Effector memory CD4-positive, alpha-beta T cell (primary cell): ENCODE data around the gene SRRM1.

ENCODE experiments used
- DNase-seq, 3 donors: peaks; one replicate each; pipeline ENCODE4 v3.0.0-alpha.2; 2020
- H3K27ac ChIP-seq: 2 replicates; pipeline ENCODE4 v1.7.0; 2013; ENCODE audit warnings: mild to moderate bottlenecking, low read length, moderate library complexity; ENCODE audit not compliant: insufficient read depth, poor library complexity, severe bottlenecking
- H3K27me3 ChIP-seq: replicated peaks from 2 replicates; pipeline ENCODE4 v1.7.0; 2013; ENCODE audit warnings: mild to moderate bottlenecking, low read length; ENCODE audit not compliant: insufficient read depth, control insufficient read depth, poor library complexity, severe bottlenecking
- H3K36me3 ChIP-seq: 2 replicates; pipeline ENCODE4 v1.7.0; 2013; ENCODE audit warnings: mild to moderate bottlenecking, low read length, moderate library complexity; ENCODE audit not compliant: control insufficient read depth, insufficient read depth
- H3K4me1 ChIP-seq: 2 replicates; pipeline ENCODE4 v1.7.0; 2013; ENCODE audit warnings: low read length, mild to moderate bottlenecking; ENCODE audit not compliant: control insufficient read depth, insufficient read depth, poor library complexity, severe bottlenecking
- H3K4me3 ChIP-seq: 2 replicates; pipeline ENCODE4 v1.7.0; 2013; ENCODE audit warnings: low read length, low read depth, mild to moderate bottlenecking; ENCODE audit not compliant: insufficient read depth, poor library complexity, severe bottlenecking
- H3K9me3 ChIP-seq: 2 replicates; pipeline ENCODE4 v1.7.0; 2013; ENCODE audit warnings: mild to moderate bottlenecking, low read length, moderate library complexity; ENCODE audit not compliant: control insufficient read depth

Gene SRRM1

DNA sequence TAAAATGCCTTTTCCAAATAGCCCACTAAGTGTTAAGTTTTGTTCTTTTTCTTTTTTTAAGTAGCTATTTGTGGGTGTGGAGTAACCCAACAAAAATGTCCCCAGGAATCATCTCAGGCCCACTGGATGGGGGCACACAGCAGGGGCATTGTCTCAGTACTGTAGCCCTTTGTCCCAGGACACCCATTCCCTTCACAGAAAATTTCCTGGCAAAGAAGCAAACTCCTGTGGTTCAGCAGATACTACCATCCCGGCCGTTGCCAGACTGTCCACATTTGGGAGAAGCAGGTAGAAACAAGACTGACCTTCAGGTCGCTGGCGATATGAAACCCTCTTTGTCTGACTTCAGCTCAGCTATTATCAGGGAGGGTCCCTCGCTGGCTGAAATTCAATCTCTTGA is 23.7 kb upstream of the SRRM1 start:
- H3K36me3 ChIP-seq = no peaks in the 10 kb centered on the region
- H3K4me1 ChIP-seq = no peaks in the 10 kb centered on the region
- no peak overlapping the region for H3K4me3 ChIP-seq
- no peaks in the 10 kb centered on the region for H3K27me3 ChIP-seq
- no peak for DNase-seq
- H3K27ac ChIP-seq = no peak overlapping the region
- H3K9me3 ChIP-seq = no peaks in the 10 kb centered on the region

DNA sequence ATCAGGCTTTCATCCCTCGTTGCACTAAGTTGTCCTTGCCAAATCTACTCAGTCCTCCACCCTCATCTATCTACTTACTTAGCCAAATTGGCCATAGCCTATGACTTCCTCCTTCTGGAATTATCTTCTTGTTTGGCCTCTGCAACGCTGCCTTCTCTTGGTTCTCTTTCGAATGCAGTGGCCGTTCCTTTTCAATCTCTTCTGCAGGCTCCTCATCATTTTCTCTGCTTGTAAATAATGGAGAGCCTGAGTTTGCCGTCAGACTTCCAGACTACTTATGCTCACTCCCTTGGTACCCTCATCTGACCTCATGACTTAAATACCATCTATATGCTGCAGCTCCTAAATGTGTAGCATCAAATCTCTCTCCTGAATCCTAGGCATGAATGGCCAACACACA is 22.4 kb upstream of the SRRM1 start:
- H3K9me3 ChIP-seq = no peaks in the 10 kb centered on the region
- no peak overlapping the region for H3K4me3 ChIP-seq
- no peak overlapping the region for H3K27ac ChIP-seq
- no peak for DNase-seq
- H3K27me3 ChIP-seq = no peaks in the 10 kb centered on the region
- H3K36me3 ChIP-seq = no peaks in the 10 kb centered on the region
- no peaks in the 10 kb centered on the region for H3K4me1 ChIP-seq

DNA sequence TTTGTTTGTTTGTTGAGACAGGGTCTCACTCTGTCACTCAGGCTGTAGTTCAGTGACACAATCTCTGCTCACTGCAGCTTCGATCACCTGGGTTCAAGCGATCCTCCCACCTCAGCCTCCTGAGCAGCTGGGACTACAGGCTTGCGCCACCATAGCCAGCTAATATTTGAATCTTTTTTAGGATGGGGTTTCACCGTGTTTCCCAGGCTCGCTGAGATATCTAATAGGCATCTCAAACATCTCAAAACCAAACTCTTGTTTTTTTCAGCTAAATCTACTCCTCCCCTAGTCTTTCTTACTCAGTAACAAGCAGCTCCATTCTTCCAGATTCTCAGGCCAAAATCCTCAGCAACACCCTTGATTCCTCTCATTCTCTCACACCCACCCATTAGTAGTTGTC is 22.0 kb upstream of the SRRM1 start:
- no peaks in the 10 kb centered on the region for H3K36me3 ChIP-seq
- no peak overlapping the region for H3K4me3 ChIP-seq
- DNase-seq = no peak
- no peaks in the 10 kb centered on the region for H3K27me3 ChIP-seq
- no peaks in the 10 kb centered on the region for H3K9me3 ChIP-seq
- H3K4me1 ChIP-seq = no peaks in the 10 kb centered on the region
- no peak overlapping the region for H3K27ac ChIP-seq

DNA sequence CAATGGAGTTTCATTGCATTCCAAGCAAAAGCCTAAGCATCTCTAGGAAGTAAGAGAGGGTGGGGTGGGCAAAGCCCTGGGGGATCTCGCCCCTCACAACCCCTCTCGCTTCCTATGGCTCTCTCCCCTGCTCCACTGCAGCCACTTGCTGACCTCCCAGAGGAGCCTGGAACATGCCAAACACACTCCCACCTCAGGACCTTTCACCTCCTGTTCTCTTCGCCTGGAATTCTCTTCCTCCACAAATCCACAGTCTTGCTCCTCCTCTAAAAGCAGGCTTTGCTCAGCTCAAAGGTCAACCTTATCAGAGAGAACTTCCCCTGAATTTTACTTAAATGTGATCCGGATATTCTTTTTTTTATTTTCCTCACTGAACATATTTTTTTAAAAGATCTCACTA is 20.9 kb upstream of the SRRM1 start:
- no peaks in the 10 kb centered on the region for H3K4me1 ChIP-seq
- H3K27me3 ChIP-seq = no peaks in the 10 kb centered on the region
- H3K27ac ChIP-seq = no peak overlapping the region
- H3K9me3 ChIP-seq = no peaks in the 10 kb centered on the region
- no peak overlapping the region for H3K4me3 ChIP-seq
- H3K36me3 ChIP-seq = no peaks in the 10 kb centered on the region
- DNase-seq = no peak

DNA sequence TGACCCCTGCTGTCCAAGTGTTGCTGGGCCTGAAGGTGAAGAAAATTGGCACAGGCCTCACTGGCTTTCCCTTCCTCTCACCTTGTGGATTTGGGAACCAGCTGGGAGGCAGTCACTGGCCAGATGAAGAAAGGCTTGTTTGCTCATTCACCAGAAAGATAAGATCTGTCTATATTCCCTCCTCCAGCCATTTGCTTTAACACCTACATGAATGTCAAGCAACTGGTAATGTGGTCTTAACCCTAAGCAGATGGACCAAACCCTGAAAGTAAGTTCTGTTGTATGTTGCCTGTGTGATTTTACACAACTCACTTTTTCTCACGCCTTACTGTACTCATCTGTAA is 10.3 kb upstream of the SRRM1 start:
- Histone ChIP-seq H3K4me3 (no peak overlapping the region), H3K9me3 (no peaks in the 10 kb centered on the region)
- no peak for DNase-seq

DNA sequence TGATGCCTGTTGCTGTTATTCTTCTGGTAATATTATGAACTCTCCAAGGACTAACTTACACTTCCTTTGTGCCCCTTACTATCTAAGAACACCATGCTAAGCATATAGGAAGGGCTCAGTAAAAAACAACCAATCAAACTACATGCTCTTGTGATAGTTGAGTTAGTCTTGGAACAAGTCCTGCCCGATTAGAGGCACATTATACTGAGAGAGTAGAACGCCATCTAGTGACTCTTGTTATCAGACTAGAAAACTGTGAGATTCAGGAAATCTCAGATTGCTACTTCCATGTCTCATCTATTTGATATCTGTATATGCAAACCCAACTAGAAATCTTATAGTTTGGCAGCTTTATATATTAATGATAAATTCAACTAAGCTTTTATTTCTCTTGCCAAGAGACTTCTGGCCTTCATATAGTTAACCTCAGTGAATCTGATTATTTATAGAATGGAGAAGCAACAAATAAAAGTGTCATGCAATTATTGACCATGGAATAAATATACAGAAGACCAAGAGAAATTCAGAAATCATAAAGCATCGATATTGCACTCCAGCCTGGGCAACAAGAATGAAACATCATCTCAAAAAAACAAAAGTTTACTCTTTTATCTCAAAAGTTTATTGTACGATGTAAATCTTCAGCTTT is 7.8 kb upstream of the SRRM1 start:
- Histone ChIP-seq H3K4me1 (no peaks in the 10 kb centered on the region), H3K9me3 (no peaks in the 10 kb centered on the region), H3K27me3 (no peaks in the 10 kb centered on the region), H3K36me3 (no peaks in the 10 kb centered on the region), H3K4me3 (no peak overlapping the region), H3K27ac (no peak overlapping the region)
- DNase-seq = no peak

More for the DNA sequence above, 10.3 kb upstream of the SRRM1 start:
- H3K27me3 ChIP-seq = no peaks in the 10 kb centered on the region
- no peaks in the 10 kb centered on the region for H3K4me1 ChIP-seq
- no peaks in the 10 kb centered on the region for H3K36me3 ChIP-seq
- no peak overlapping the region for H3K27ac ChIP-seq

DNA sequence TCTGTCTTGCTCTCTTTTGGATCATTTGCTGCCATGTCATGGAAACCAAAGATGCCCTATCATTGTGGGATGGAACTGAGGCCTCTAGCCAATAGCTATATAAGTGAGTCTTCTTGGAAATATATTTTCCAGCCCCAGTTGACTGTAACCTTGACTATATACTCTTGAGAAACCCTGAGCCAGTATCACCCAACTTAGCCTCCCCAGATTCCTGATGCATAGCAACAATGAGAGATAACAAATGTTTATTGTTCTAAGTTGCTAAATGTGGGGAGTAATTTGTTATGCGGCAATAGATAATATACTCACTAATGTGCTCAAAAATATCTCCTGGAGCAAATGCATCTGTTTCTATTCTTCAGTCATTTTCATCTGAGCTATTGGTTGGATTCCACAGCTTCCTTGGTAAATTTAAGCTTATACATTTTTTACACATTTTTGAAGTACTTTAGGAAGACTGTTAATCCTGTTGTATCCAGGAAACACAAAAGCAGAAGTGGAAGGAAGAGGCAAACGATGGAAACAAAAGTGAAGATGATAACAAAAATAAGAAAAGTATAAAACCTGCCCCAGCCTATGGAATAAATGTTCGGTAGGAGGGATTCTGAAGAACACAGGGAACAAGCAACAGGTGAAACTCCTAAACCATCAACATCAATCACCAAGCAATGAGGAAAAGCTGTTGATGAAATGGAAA is 6.3 kb upstream of the SRRM1 start:
- Histone ChIP-seq H3K4me1 (peaks cover 7% of the 10 kb centered on the region), H3K27me3 (no peaks in the 10 kb centered on the region), H3K27ac (no peak overlapping the region), H3K4me3 (no peak overlapping the region), H3K36me3 (no peaks in the 10 kb centered on the region), H3K9me3 (no peaks in the 10 kb centered on the region)
- DNase-seq = no peak

DNA sequence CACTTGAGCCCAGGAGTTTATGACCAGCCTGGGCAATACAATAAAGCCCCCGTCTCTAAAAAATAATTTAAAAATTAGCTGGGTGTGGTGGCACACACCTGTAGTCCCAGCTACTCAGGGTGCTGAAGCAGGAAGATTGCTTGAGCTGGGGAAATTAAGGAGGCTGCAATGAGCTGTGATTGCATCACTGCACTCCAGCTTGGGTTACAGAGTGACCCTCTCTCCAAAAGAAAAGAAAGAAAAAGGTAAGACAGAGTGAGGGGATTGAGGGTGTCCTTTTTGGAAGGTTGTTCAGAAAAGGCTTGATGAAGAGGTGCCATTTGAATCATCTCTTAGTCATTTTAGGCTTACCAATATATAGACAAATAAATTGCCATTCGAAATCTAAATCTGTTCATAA is 4.0 kb upstream of the SRRM1 start:
- H3K27me3 ChIP-seq = no peaks in the 10 kb centered on the region
- no peaks in the 10 kb centered on the region for H3K36me3 ChIP-seq
- H3K4me3 ChIP-seq = no peak overlapping the region
- H3K4me1 ChIP-seq = peaks cover 7% of the 10 kb centered on the region
- no peaks in the 10 kb centered on the region for H3K9me3 ChIP-seq
- no peak for DNase-seq
- H3K27ac ChIP-seq = no peak overlapping the region

DNA sequence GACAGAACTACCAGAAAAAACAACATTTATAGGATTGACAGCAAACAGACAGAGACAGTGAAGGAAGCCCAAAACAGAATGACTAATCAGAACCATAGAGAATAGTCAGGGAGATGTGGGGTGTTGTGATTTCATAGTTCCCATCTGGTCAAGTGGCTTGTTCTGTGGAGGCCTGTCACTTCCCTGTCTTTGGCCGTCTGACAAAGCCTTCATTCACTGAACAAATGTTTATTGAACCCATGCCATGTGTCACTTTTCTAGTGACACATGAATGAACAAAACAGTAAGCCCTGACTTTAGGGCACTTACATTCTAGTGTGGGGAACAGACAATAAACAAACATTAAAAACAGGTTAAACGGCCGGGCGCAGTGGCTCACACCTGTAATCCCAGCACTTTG is 3.2 kb upstream of the SRRM1 start:
- Histone ChIP-seq H3K4me1 (peaks cover 15% of the 10 kb centered on the region), H3K36me3 (no peaks in the 10 kb centered on the region), H3K27me3 (no peaks in the 10 kb centered on the region), H3K9me3 (no peaks in the 10 kb centered on the region), H3K4me3 (no peak overlapping the region), H3K27ac (no peak overlapping the region)
- no peak for DNase-seq

DNA sequence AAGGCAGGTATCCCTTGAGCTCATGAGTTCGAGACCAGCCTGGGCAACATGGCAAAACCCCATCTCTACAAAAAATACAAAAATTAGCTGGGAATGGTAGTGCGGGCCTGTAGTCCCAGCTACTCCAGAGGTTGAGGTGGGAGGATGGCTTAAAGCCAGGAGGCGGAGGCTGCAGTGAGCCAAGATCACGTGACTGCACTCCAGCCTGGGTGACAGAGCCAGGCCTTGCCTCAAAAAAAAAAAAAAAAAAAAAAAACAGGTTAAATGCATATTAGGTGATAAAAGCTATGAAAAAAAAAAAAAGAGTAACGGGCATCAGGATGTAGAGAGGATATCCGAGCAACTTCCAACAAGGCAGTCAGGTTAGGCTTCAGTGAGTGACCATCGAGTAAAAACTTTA is 2.8 kb upstream of the SRRM1 start:
- no peak overlapping the region for H3K27ac ChIP-seq
- H3K9me3 ChIP-seq = no peaks in the 10 kb centered on the region
- no peak for DNase-seq
- H3K36me3 ChIP-seq = no peaks in the 10 kb centered on the region
- H3K27me3 ChIP-seq = no peaks in the 10 kb centered on the region
- H3K4me1 ChIP-seq = peaks cover 19% of the 10 kb centered on the region
- H3K4me3 ChIP-seq = no peak overlapping the region
